ENCODE results near the gene TREX2.

The TREX2 gene

GRCh38 chrX:153449368-153450113 lies 3.7 kb upstream of the TREX2 start:
- no peak overlapping the region for H3K4me3 ChIP-seq (ENCODE audit: low read length)
- no peak for TF ChIP-seq CTCF (conservative IDR thresholded peaks at IDR 0.05; ENCODE audit: low read length)
- no peak for DNase-seq (ENCODE audit: low read depth)

DNA sequence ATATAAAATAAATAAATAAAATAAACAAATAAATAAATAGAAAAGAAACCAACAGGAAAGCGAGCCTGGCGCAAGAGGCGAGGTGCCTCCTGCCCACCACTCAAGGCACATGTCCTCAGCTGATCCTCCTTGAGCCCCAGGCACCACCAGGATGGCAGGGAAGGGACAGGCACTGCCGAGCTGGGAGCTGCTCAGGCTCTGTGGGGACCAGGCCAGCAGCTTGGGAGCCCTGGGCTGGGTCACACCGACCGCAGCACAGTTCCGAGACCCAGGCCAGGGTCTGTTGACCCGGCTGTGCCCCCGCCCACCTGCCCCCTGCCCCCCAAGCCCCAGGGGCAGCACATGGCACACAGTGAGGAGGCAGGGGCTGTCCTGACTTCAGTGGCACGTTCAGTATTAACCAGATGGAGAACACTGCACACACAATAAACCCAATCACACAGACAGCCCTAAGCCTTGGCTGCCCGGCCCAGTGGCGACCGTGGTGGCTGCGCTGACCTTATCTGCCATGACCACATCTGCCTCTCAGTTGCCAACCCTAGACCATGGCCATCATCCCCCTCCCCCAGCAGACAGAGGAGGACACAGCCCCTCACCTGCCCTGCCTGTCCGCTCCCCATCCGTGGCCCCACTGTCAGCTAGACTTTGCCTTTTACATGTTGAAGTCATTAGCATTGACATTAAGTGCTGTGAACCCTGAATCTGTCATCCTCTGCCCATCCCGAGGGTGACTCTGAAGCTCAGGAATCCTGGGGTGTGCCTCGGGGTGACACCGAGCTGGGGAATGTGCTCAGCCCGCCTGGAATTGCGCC lies 2.9 kb upstream of the TREX2 start:
- H3K4me3 ChIP-seq (ENCODE audit: low read length) = no peak overlapping the region
- DNase-seq (ENCODE audit: low read depth) = no peak
- TF ChIP-seq CTCF (conservative IDR thresholded peaks at IDR 0.05; ENCODE audit: low read length) = no peak

DNA sequence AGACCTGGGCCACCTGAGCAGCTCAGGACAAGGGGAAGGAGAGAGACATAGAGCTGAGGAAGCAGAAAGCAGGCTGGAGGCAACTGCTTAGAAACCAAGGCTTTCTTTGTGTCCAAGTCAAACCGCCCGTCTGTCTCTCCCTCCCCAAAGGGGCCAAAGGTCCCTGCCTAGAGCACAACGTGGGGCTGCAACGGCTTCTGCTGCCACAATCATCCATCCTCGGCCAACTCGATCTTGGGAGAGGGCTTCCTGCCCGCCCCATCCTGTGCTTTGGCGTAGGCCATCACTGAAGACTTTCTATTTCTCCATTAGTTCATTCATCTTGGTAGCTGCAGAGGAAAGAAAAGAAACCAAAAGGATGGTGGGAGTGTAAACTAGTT lies 1.7 kb upstream of the TREX2 start:
- no peak for TF ChIP-seq CTCF (conservative IDR thresholded peaks at IDR 0.05; ENCODE audit: low read length)
- H3K4me3 ChIP-seq (ENCODE audit: low read length) = no peak overlapping the region
- no peak for DNase-seq (ENCODE audit: low read depth)

DNA sequence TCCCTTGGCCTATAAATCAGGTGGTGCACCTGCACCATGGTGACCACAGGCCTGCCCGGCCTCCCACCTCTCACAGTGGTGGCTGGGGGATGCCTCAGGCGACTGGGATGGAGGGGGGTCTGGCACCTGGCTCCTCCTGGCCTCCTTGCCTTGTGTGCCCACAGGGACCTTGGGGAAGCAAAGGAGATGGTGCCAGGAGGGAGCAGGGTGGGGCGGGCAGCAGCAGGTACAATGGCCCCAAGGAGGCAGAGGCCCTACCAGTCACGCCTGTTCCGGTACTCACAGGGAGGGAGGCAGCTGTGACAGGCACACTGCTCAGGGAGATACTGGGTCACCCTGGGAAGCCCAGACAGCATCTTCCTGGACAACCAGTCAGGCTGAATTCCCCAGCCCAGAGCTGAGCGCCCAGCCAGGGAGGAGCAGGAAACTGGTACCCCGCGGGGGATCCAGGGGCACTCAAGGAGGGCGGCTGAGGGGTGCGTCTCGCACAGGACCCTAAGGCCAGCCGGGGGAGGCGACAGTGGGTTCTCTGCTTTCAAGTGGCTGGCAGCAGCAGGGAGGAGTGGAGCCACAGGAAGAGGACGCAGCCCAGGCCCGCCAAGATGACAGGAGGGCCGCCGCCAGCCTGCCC lies 1.2 kb upstream of the TREX2 start:
- H3K4me3 ChIP-seq (ENCODE audit: low read length) = no peak overlapping the region
- TF ChIP-seq CTCF (conservative IDR thresholded peaks at IDR 0.05; ENCODE audit: low read length) = no peak
- no peak for DNase-seq (ENCODE audit: low read depth)

DNA sequence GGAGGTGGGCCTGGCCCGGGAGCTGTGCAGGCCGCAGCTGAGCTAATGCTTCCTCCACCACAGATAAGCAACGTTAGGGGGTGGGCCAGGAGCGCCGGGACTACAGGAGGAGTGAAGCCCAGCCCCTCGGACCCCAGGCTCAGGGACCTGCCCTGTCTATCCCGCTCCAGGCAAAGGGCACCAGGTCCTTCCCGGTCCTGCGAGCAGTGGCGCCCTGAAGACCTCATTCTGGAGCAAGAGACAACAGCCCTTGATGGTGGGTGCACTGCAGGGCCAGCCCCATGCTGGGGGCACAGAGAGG lies 730 bp upstream of the TREX2 start:
- no peak overlapping the region for H3K4me3 ChIP-seq (ENCODE audit: low read length)
- TF ChIP-seq CTCF (conservative IDR thresholded peaks at IDR 0.05; ENCODE audit: low read length) = no peak
- no peak for DNase-seq (ENCODE audit: low read depth)

GRCh38 chrX:153445106-153445855 lies 575 bp downstream of the TREX2 start:
- TF ChIP-seq CTCF (conservative IDR thresholded peaks at IDR 0.05; ENCODE audit: low read length) = no peak
- no peak for DNase-seq (ENCODE audit: low read depth)

More at GRCh38 chrX:153445106-153445855, 575 bp downstream of the TREX2 start:
- no peak overlapping the region for H3K4me3 ChIP-seq (ENCODE audit: low read length)
